Skeletal muscle satellite cell (primary cell): ENCODE data around the gene NRF1.

Experiments
- H3K27me3 ChIP-seq: 2 replicates; pipeline ENCODE4 v1.7.0; 2013; ENCODE audit warnings: low read length; ENCODE audit not compliant: control insufficient read depth, insufficient read depth
- H3K36me3 ChIP-seq: 2 replicates; pipeline ENCODE4 v1.7.0; 2013; ENCODE audit warnings: mild to moderate bottlenecking, control low read depth, low read length; ENCODE audit not compliant: insufficient read depth
- H3K4me1 ChIP-seq: 2 replicates; pipeline ENCODE4 v1.7.0; 2013; ENCODE audit warnings: low read length; ENCODE audit not compliant: control insufficient read depth, insufficient read depth
- H3K4me2 ChIP-seq: 2 replicates; pipeline ENCODE4 v1.7.0; 2013; ENCODE audit warnings: mild to moderate bottlenecking, low read length
- H3K4me3 ChIP-seq: 2 replicates; pipeline ENCODE4 v1.7.0; 2013; ENCODE audit warnings: low read length
- H3K9ac ChIP-seq: 2 replicates; pipeline ENCODE4 v1.7.0; 2013; ENCODE audit warnings: mild to moderate bottlenecking, low read depth, low read length, moderate library complexity
- H3K9me3 ChIP-seq: replicated peaks from 2 replicates; pipeline ENCODE4 v1.7.0; 2013; ENCODE audit warnings: mild to moderate bottlenecking, control low read depth, low read length

The NRF1 gene

DNA sequence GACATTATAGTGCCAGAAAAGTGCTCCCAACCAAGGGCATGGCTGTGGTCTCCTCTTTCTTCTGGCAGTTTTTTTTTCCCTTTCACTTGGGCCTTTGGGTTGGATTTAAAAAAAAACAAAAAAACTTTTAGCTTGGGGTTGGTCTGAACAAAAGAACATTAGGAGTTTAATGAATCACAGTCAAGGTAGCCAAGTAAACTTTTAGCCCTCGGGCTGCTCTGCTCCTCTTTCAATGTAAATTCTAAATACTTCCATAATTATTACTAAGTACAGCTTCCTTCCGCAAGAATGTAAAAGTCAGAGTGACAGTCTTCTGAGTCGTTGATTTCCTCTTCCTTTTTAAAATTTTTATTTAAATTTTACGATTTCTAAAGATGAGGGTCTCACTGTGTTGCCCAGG lies 79.2 kb downstream of the NRF1 start:
- Histone ChIP-seq H3K4me2 (no peak overlapping the region), H3K9me3 (no peaks in the 10 kb centered on the region), H3K36me3 (peaks cover 13% of the 10 kb centered on the region), H3K27me3 (no peaks in the 10 kb centered on the region), H3K4me3 (no peak overlapping the region), H3K9ac (no peak overlapping the region), H3K4me1 (peaks cover 9% of the 10 kb centered on the region)

- Histone ChIP-seq H3K9me3 (no peaks in the 10 kb centered on the region), H3K36me3 (peaks cover 2% of the 10 kb centered on the region), H3K4me1 (peaks cover 10% of the 10 kb centered on the region), H3K4me2 (no peak overlapping the region), H3K9ac (no peak overlapping the region), H3K27me3 (no peaks in the 10 kb centered on the region), H3K4me3 (no peak overlapping the region)
Observed at GRCh38 chr7:129698516-129699418, 87.2 kb downstream of the NRF1 start.

DNA sequence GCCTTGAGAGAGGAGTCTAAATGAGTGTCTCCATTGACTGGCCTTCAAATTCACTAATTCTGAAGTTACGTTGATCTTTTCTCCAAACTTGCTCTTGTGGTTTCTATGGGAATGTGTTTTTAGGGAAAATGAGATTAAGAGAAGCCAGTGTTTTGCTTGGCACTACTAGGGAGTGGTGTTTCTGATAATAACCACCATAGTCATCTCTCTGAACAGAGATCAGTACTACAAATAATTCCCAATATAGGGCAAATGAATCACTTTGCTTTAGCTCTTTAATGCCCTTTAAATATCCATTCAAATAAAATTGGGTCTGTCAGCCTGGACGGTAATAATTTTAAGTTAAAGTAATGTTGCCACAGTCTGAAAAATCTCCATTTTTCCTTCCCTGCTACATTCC lies 90.8 kb downstream of the NRF1 start:
- no peaks in the 10 kb centered on the region for H3K36me3 ChIP-seq
- no peak overlapping the region for H3K4me3 ChIP-seq
- no peak overlapping the region for H3K9ac ChIP-seq
- no peaks in the 10 kb centered on the region for H3K27me3 ChIP-seq
- peaks cover 10% of the 10 kb centered on the region for H3K4me1 ChIP-seq
- no peak overlapping the region for H3K4me2 ChIP-seq
- H3K9me3 ChIP-seq, result no peaks in the 10 kb centered on the region

- Histone ChIP-seq H3K4me3 (no peak overlapping the region), H3K9me3 (no peaks in the 10 kb centered on the region), H3K27me3 (no peaks in the 10 kb centered on the region), H3K9ac (no peak overlapping the region), H3K4me2 (no peak overlapping the region), H3K36me3 (no peaks in the 10 kb centered on the region), H3K4me1 (peaks cover 10% of the 10 kb centered on the region)
Observed at GRCh38 chr7:129702761-129703338, 91.3 kb downstream of the NRF1 start.

DNA sequence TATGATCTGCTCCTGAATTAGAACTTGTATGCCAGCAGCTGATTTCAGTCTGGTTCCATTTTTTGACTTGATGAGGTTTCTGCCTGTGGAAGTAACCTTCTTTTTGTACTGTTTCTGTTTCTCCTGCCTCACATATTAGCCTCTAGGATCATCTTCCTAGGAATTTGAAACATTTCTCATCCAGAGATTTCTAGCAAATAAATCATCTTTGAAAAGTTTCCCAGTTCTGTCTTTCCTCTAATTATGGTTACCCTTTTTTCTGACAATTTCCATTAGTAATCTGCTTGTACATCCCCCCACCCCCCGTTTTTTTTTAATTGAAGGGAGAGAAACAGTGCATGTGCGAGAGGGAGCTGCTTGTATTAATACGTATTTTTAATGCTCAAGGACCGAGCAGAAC lies 92.2 kb downstream of the NRF1 start:
- H3K27me3 ChIP-seq, result no peaks in the 10 kb centered on the region
- H3K4me1 ChIP-seq, result peaks cover 10% of the 10 kb centered on the region
- no peaks in the 10 kb centered on the region for H3K36me3 ChIP-seq
- no peak overlapping the region for H3K9ac ChIP-seq
- H3K4me3 ChIP-seq, result no peak overlapping the region
- H3K4me2 ChIP-seq, result no peak overlapping the region
- no peaks in the 10 kb centered on the region for H3K9me3 ChIP-seq

- Histone ChIP-seq H3K4me1 (no peaks in the 10 kb centered on the region), H3K9ac (no peak overlapping the region), H3K4me3 (no peak overlapping the region), H3K36me3 (peaks cover 12% of the 10 kb centered on the region), H3K9me3 (no peaks in the 10 kb centered on the region), H3K27me3 (no peaks in the 10 kb centered on the region), H3K4me2 (no peak overlapping the region)
Observed at GRCh38 chr7:129707910-129708499, 96.5 kb downstream of the NRF1 start.

GRCh38 chr7:129713544-129713943 lies 102.0 kb downstream of the NRF1 start:
- peaks cover 36% of the 10 kb centered on the region for H3K36me3 ChIP-seq
- no peaks in the 10 kb centered on the region for H3K4me1 ChIP-seq
- no peak overlapping the region for H3K4me3 ChIP-seq
- no peak overlapping the region for H3K9ac ChIP-seq
- H3K9me3 ChIP-seq, result no peaks in the 10 kb centered on the region
- no peak overlapping the region for H3K4me2 ChIP-seq
- no peaks in the 10 kb centered on the region for H3K27me3 ChIP-seq

GRCh38 chr7:129714514-129715063 lies 103.1 kb downstream of the NRF1 start:
- Histone ChIP-seq H3K9me3 (no peaks in the 10 kb centered on the region), H3K9ac (no peak overlapping the region), H3K4me1 (no peaks in the 10 kb centered on the region), H3K36me3 (peaks cover 38% of the 10 kb centered on the region), H3K4me2 (no peak overlapping the region), H3K27me3 (no peaks in the 10 kb centered on the region), H3K4me3 (no peak overlapping the region)

DNA sequence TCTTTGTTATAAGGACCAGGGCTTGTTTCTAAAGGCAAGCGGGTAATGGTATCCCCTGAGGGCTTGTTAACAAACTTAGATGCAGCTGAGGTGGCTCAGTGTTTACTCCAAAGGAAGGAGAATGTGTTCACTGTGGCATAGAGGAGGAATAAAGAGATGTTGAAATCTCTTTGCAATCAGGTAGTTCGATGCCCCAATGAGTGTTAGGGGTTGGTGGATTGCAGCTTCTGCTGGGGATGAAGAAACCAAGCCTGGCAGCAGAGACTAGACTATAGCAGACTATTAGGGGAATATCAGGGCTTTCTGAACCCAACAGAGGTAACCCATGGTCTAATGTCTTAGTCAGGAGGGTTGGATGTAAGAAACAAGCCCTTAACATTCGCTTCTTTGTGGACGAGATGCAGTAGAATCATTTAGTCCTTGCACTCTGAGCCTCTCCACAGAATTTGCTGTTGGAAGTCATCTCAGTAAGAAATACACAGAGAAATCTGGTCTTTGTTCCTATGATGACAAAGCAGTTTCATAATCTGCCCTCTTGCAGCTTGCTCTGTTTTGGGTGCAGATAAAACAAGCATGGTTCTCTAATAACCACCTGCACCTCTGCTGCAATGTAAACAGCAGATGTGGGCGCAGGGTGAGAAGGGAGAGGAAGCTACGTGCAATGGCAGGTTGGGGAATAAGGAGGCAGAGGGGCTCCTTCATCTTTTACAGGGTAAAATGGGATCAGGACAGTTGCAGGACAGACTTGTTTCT lies 108.6 kb downstream of the NRF1 start:
- peaks cover 29% of the 10 kb centered on the region for H3K36me3 ChIP-seq
- H3K4me2 ChIP-seq, result no peak overlapping the region
- H3K4me3 ChIP-seq, result no peak overlapping the region
- H3K27me3 ChIP-seq, result no peaks in the 10 kb centered on the region
- H3K9ac ChIP-seq, result no peak overlapping the region
- H3K4me1 ChIP-seq, result no peaks in the 10 kb centered on the region
- no peaks in the 10 kb centered on the region for H3K9me3 ChIP-seq

DNA sequence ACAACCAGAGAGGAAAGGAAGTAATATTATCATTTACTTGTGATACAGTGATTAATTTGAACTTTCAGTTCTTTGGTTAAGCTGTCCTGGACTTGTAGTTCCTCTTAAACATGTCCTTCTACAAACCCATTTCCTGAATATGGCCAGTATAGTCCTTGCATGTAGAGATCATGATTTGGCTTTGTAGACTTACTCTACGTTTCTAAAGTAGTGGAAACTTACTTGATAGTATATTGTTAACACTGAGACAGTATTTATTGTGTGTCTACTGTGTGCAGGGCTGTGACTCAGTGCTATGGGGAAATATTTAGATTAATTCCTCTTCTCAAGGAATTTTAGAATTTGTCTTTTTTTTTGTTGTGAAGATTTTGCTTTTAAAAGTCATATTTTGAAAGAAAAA lies 109.5 kb downstream of the NRF1 start:
- Histone ChIP-seq H3K36me3 (peaks cover 29% of the 10 kb centered on the region), H3K9me3 (no peaks in the 10 kb centered on the region), H3K4me1 (no peaks in the 10 kb centered on the region), H3K4me3 (no peak overlapping the region), H3K4me2 (no peak overlapping the region), H3K9ac (no peak overlapping the region), H3K27me3 (no peaks in the 10 kb centered on the region)

DNA sequence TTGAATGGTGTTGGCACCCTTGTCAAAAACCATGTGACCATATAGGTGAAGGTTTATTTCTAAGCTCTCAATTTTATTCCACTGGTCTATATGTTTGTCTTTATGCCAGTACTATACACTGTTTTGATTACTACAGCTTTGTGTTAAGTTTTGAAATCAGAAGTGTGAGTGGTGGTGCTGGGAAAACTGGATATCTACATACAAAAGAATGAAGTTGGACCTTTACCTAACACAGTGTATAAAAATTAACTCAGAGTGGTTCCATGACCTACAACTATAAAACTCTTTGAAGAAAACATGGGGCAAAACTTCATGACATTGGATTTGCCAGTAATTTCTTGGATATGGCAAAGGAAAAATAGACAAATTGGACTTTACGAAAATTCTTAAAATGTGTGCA lies 112.2 kb downstream of the NRF1 start:
- Histone ChIP-seq H3K27me3 (no peaks in the 10 kb centered on the region), H3K4me2 (no peak overlapping the region), H3K36me3 (peaks cover 31% of the 10 kb centered on the region)

More for the DNA sequence above, 112.2 kb downstream of the NRF1 start:
- Histone ChIP-seq H3K4me3 (no peak overlapping the region), H3K9ac (no peak overlapping the region), H3K9me3 (no peaks in the 10 kb centered on the region), H3K4me1 (no peaks in the 10 kb centered on the region)
